Panc1 (cell line): ENCODE results near the gene ADAM12. TPM values are rescaled to one million over a fixed set of nuclear protein-coding genes. Genes with fewer than 3 reads are reported as not detected.

Experiments used
- ATAC-seq: fragments of 200-7000 bp; cut with Tn5 transposase; 2 replicates; pipeline ENCODE4 v1.9.1; 2020; ENCODE audit warnings: mild to moderate bottlenecking, moderate library complexity
- BruUV-seq: library from RNA; stranded (reverse); fragments of 400-500 nt; replicated peaks from 2 replicates; lab custom pipeline; 2021; lab: Mats Ljungman, UMichigan
- CTCF ChIA-PET: fragments of 300-600 bp; sonication (Branson Sonifier 250); formaldehyde crosslinking; loops from one replicate; lab custom pipeline; 2022; ENCODE audit warnings: antibody characterized with exemption; lab: Charles Lee
- POLR2A ChIA-PET: fragments of 300-600 bp; sonication (Branson Sonifier 250); formaldehyde crosslinking; loops from one replicate; lab custom pipeline; 2022; ENCODE audit warnings: antibody characterized with exemption; lab: Charles Lee
- DNase-seq: peaks from one replicate; pipeline ENCODE4 v3.0.0-alpha.2; 2010; ENCODE audit warnings: low read depth, low spot score
- H3K27ac ChIP-seq: 2 replicates; pipeline ENCODE4 v1.5.1; 2011; ENCODE audit warnings: mild to moderate bottlenecking, low read length, inconsistent platforms
- H3K27me3 ChIP-seq: fragments of 200-500 bp; sonication (Bioruptor generic); 2 replicates; pipeline ENCODE4 v1.6.0; 2014; ENCODE audit warnings: low read length, inconsistent platforms; ENCODE audit not compliant: control insufficient read depth, insufficient read depth
- H3K36me3 ChIP-seq: fragments of 200-500 bp; sonication (Bioruptor generic); 2 replicates; pipeline ENCODE4 v1.5.1; 2014; ENCODE audit warnings: inconsistent platforms, mild to moderate bottlenecking, low read length, moderate library complexity; ENCODE audit not compliant: control insufficient read depth, insufficient read depth
- H3K4me1 ChIP-seq: 2 replicates; pipeline ENCODE4 v1.5.1; 2011; ENCODE audit warnings: inconsistent platforms, mild to moderate bottlenecking, low read length, moderate library complexity; ENCODE audit not compliant: control insufficient read depth, insufficient read depth
- H3K4me3 ChIP-seq, 2 experiments: 2 replicates each; pipeline ENCODE4 v1.5.1; 2011 to 2012; ENCODE audit warnings: low read depth in 2 of 2, low read length in 2 of 2, mild to moderate bottlenecking in 2 of 2, inconsistent platforms in 1 of 2, moderate library complexity in 1 of 2
- H3K9me3 ChIP-seq: fragments of 200-500 bp; sonication (Bioruptor generic); 2 replicates; pipeline ENCODE4 v1.5.1; 2014; ENCODE audit warnings: low read depth, mild to moderate bottlenecking, inconsistent platforms, low read length, moderate library complexity; ENCODE audit not compliant: control insufficient read depth, insufficient read depth
- CTCF ChIP-seq: fragments of 450-650 bp; IDR thresholded peaks from 2 replicates; pipeline ENCODE4 v1.5.1; 2017; ENCODE audit warnings: mild to moderate bottlenecking
- POLR2AphosphoS5 ChIP-seq: IDR thresholded peaks from 2 replicates; pipeline ENCODE4 v1.6.1; 2012; ENCODE audit warnings: mild to moderate bottlenecking, low read depth, low read length, moderate library complexity
- REST ChIP-seq, 2 experiments: IDR thresholded peaks; 2 replicates each; pipeline ENCODE4 v1.6.1; 2011 to 2012; ENCODE audit warnings: low read depth in 2 of 2, control low read depth in 1 of 2, low read length in 1 of 2, mild to moderate bottlenecking in 1 of 2, moderate library complexity in 1 of 2; ENCODE audit not compliant: insufficient read depth in 1 of 2
- SIN3A ChIP-seq: IDR thresholded peaks from 2 replicates; pipeline ENCODE4 v1.6.1; 2012; ENCODE audit warnings: low read depth, mild to moderate bottlenecking, low read length, moderate library complexity, borderline replicate concordance; ENCODE audit not compliant: insufficient read depth
- TCF7L2 ChIP-seq: IDR thresholded peaks from 2 replicates; pipeline ENCODE4 v1.6.1; 2011; ENCODE audit warnings: mild to moderate bottlenecking, low read depth, low read length, inconsistent platforms
- in situ Hi-C: cut with HindIII; loops from 2 replicates; pipeline ENCODE4 v1.10.0; 2016; ENCODE audit warnings: low sequenced_read_pairs, low pct_unique_long_range_greater_than_20kb
- intact Hi-C: fragments of 100-400 bp; cut with micrococcal nuclease; formaldehyde crosslinking; loops from one replicate; pipeline ENCODE4 v1.10.0; 2022; ENCODE audit not compliant: unreplicated experiment
- total RNA-seq: library from RNA; stranded (reverse); gene quantifications from one replicate; pipeline ENCODE4 v1.2.1, GENCODE V29; 2021; ENCODE audit not compliant: unreplicated experiment

The ADAM12 gene
- total RNA-seq, 1 experiment from 2014 or later, result 0.10 TPM

- intact Hi-C loops (no loop called here), in situ Hi-C loops (no loop called here)
- POLR2A ChIA-PET, result no interaction called here
- Histone ChIP-seq H3K27me3 (no peaks in the 10 kb centered on the region), H3K9me3 (no peaks in the 10 kb centered on the region), H3K4me1 (no peaks in the 10 kb centered on the region), H3K4me3 (no peak overlapping the region), H3K36me3 (no peaks in the 10 kb centered on the region), H3K27ac (no peak overlapping the region)
- no TSS peak for BruUV-seq
- CTCF ChIA-PET, result no interaction called here
- DNase-seq (no peak), ATAC-seq (no peak)
- TF ChIP-seq REST (IDR thresholded peaks at IDR 0.05; ENCODE audit: insufficient read depth in 1 of 2, low read depth in 2 of 2, low read length in 1 of 2) (no peak), SIN3A (no peak), TCF7L2 (no peak), CTCF (no peak), POLR2AphosphoS5 (no peak)
These were observed 14.7 kb upstream of the ADAM12 start for GRCh38 chr10:126402721-126403695.

- in situ Hi-C loops, result no loop called here
- Histone ChIP-seq H3K27ac (no peak overlapping the region), H3K4me3 (no peak overlapping the region), H3K36me3 (no peaks in the 10 kb centered on the region; the same call in 1 of the 2 replicates), H3K27me3 (no peaks in the 10 kb centered on the region), H3K9me3 (no peaks in the 10 kb centered on the region; the same call in 1 of the 2 replicates), H3K4me1 (no peaks in the 10 kb centered on the region)
- POLR2A ChIA-PET, result no interaction called here
- no TSS peak for BruUV-seq
- no peak for ATAC-seq
- intact Hi-C loops, result no loop called here
- DNase-seq, result no peak
- TF ChIP-seq SIN3A (no peak), TCF7L2 (no peak), POLR2AphosphoS5 (no peak), CTCF (no peak), REST (IDR thresholded peaks at IDR 0.05; ENCODE audit: insufficient read depth in 1 of 2, low read depth in 2 of 2, low read length in 1 of 2) (no peak)
- CTCF ChIA-PET, result no interaction called here
These were observed 12.4 kb upstream of the ADAM12 start for GRCh38 chr10:126400641-126401040.
